Body of pancreas (tissue), 4 donors: ENCODE measurements around the gene MUC5B.

Source experiments
- CTCF ChIP-seq, 7 experiments: fragments of 450-650 bp in 4 of 7; fragments of 200-600 bp in 3 of 7; sonication (generic) in 3 of 7; IDR thresholded peaks; one replicate each; pipeline ENCODE4 v1.5.1; 2016 to 2019; ENCODE audit warnings: antibody characterized with exemption in 7 of 7
- POLR2A ChIP-seq, 3 donors: fragments of 450-650 bp; IDR thresholded peaks; one replicate each; pipeline ENCODE4 v1.6.1; 2016; ENCODE audit warnings: antibody characterized with exemption in 3 of 3, mild to moderate bottlenecking in 2 of 3

- TF ChIP-seq CTCF (IDR thresholded peaks at IDR 0.05) (no peak), POLR2A (IDR thresholded peaks at IDR 0.05) (no peak)
Observed at GRCh38 chr11:1202154-1202775, 20.6 kb upstream of the MUC5B start.
